Measurements from ENCODE around the gene DPCD.

Gene DPCD

GRCh38 chr10:101587725-101588653, at the start of gene DPCD, which contains the start of gene POLL:
DPCD (plus strand) TSS chr10:101588321; CDS start chr10:101588337, 16 bp downstream.
POLL (minus strand) TSS chr10:101588257; CDS start chr10:101587360, 897 bp downstream.
- peak; percentile 68 for DNase-seq (ENCODE audit: low read depth)

DNA sequence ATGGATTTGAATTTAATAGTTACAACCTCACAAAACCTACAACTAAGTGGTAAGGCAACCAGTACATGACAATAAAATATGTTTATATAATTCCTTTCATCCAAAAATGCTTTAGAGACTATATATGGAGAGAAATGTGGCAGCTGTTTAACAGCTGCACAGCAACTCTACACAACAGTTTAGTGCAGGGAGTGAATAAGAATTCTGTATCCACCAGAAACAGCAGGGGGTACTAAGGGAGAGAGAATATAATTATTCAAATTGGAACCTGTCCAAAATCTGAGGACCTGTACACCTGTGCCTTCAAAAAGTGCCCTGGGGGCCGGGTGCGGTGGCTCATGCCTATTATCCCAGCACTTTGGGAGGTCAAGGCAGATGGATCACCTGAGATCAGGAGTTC, 49.7 kb upstream of the DPCD start:
- no peak for DNase-seq (ENCODE audit: low read depth)

DNA sequence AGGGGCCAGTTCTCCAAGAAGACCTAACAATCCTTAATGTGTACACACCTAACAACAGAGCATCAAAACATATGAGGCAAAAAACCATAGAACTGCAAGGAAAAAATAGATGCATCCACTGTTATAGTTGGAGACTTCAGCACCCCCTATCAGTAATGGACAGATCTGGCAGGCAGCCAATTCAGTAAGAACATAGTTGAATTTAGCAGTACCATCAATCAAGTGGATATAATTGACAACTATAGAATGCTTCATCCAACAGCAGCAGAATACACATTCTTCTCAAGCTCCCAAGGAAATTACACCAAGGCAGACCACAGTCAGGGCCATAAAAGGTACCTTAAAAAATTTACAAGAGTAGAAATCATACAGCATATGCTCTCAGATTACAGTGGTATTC, 42.2 kb upstream of the DPCD start:
- DNase-seq (ENCODE audit: low read depth), result no peak

GRCh38 chr10:101550965-101551364, 37.2 kb upstream of the DPCD start:
- DNase-seq (ENCODE audit: low read depth), result no peak

GRCh38 chr10:101552442-101552841, 35.7 kb upstream of the DPCD start:
- DNase-seq (ENCODE audit: low read depth), result no peak

GRCh38 chr10:101557541-101557940, 30.6 kb upstream of the DPCD start:
- no peak for DNase-seq (ENCODE audit: low read depth)

GRCh38 chr10:101558204-101558603, 29.9 kb upstream of the DPCD start:
- no peak for DNase-seq (ENCODE audit: low read depth)

GRCh38 chr10:101558671-101559595, 29.2 kb upstream of the DPCD start:
- DNase-seq (ENCODE audit: low read depth), result no peak

GRCh38 chr10:101559596-101560297, 28.4 kb upstream of the DPCD start:
- no peak for DNase-seq (ENCODE audit: low read depth)

DNA sequence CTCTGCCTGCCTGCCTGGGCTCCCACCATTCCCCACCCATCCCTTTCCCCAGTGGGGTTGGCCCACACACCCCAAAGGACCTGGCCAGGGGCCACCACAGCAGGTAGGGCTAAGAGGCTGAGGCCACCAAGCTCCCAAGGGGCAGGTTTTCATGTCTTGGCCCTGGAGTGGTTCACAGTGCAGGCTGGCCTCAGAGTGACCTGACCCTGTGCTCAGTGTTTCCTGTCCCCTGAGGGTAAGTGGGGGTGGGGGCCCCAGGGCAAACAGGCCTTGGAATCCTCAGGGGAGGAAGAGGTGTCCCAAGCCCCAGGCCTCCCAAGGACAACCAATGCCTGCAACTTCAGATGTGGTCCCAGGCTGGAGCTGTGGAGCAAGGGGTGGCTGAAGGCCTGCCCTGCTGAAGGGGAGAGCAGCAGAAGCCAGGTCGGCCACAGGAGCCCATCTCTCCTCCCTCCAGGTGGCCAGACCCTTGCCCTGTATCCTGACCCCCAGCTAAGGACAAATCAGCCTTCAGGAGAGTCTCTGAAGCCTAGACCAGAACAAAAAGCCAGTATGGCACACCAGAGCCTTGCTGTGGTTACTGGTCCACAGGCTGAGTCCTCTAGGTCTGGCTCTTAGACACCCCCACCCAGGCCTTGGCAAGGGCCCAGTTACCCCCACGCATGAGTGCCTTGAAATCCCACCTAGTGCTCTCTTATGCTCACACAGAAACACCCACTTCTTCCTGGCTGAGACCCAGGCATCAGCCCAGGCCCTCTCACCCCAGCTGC, 27.6 kb upstream of the DPCD start:
- no peak for DNase-seq (ENCODE audit: low read depth)

GRCh38 chr10:101561068-101561915, 26.8 kb upstream of the DPCD start:
- no peak for DNase-seq (ENCODE audit: low read depth)

GRCh38 chr10:101562231-101562630, 25.9 kb upstream of the DPCD start:
- no peak for DNase-seq (ENCODE audit: low read depth)

GRCh38 chr10:101563007-101563406, 25.1 kb upstream of the DPCD start:
- DNase-seq (ENCODE audit: low read depth), result no peak

DNA sequence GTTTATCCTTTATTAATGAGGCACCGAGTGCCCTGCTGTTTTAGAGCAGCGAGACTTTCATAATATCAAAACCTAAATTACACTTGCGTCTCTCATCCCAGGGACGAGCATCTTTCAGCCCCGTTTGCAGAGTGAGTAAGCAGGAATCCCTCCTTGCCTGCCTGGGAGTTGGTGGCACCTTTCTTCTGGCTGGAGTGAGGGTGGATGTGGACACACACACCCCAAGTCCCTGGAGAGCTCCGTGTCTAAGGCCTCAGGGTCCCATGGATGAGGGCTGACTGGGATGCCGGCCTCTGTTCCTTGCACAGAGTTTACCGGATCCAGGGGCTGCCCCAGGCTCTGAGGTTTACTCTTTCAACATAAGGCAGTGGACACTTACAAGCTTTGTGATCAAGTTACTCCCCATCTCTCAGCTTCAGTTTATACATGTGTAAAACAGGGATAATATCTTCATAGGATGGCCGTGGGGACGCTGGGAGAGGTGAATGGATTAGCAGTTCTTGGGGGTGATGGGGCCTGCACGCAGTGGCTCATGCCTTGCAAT, 24.6 kb upstream of the DPCD start:
- DNase-seq (ENCODE audit: low read depth), result no peak

GRCh38 chr10:101564490-101564991, 23.6 kb upstream of the DPCD start:
- DNase-seq (ENCODE audit: low read depth), result no peak

DNA sequence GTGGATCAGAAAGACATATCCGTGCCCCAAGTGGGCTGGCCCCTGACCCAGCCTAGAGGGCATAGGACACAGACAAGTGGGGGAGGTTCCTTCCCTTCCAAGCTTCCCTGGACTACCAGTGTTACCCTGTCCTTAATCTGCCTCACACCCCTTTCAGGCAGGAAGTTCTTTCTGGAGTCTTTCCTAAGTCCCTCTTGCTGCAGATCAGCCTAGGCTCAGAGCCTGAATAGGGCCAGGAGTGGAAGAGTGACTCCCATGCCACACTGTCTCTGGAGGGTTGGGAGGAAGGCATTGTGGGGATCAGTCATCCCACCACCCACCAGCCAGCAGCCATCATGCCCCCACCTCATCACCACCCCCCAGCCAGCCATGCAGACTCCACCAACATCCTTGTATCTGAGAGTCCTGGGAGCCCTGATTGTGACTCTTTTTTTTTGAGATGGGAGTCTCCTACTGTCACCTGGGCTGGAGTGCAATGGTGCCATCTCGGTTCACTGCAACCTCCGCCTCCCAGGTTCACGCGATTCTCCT, 22.7 kb upstream of the DPCD start:
- DNase-seq (ENCODE audit: low read depth), result no peak

DNA sequence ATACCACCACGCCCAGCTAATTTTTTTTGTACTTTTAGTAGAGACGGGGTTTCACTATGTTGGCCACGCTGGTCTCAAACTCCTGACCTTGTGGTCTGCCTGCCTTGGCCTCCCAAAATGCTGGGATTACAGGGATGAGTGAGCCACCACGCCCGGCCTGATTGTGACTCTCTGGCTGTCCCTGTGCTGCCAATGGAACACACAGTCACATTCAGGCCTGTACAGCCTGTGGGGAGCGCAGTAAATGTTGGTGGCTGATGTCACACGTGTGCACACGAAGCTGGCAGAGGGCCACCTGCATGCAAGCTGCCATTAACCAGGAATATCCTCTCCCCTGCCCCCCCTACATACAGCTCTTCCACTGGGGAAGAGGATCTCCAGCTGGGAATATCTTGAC, 22.2 kb upstream of the DPCD start:
- DNase-seq (ENCODE audit: low read depth), result no peak

GRCh38 chr10:101566333-101567164, 21.6 kb upstream of the DPCD start:
- DNase-seq (ENCODE audit: low read depth), result no peak

Measured in T-helper 22 cell (primary cell).